Ovary (tissue), 9 donors: ENCODE data around the gene SHROOM3. TPM values are rescaled to one million over a fixed set of nuclear protein-coding genes. Genes with fewer than 3 reads are reported as not detected.

ENCODE experiments used
- DNase-seq, 5 donors: peaks; one replicate each; pipeline ENCODE4 v3.0.0-alpha.2; 2019 to 2020
- H3K27ac ChIP-seq, 2 donors: fragments of 200-600 bp; one replicate each; pipeline versions ENCODE4 v1.5.1 to v1.8.0; 2019 to 2022
- H3K27me3 ChIP-seq: fragments of 200-600 bp; one replicate; pipeline ENCODE4 v1.8.0; 2022
- H3K36me3 ChIP-seq: fragments of 200-600 bp; sonication (generic); one replicate; pipeline ENCODE4 v1.5.1; 2019
- H3K4me1 ChIP-seq: one replicate; pipeline ENCODE4 v1.8.1; 2013; ENCODE audit warnings: mild to moderate bottlenecking, moderate library complexity; ENCODE audit not compliant: insufficient read depth
- H3K4me3 ChIP-seq: fragments of 200-600 bp; sonication (generic); one replicate; pipeline ENCODE4 v1.5.1; 2017
- H3K9me3 ChIP-seq, 2 donors: fragments of 200-600 bp in 1 of 2; sonication (generic) in 1 of 2; one replicate each; pipeline versions ENCODE4 v1.5.1 to v1.8.1; 2013 to 2019; ENCODE audit warnings: mild to moderate bottlenecking in 1 of 2, moderate library complexity in 1 of 2
- EP300 ChIP-seq: sonication (generic); formaldehyde crosslinking; IDR thresholded peaks from one replicate; pipeline ENCODE4 v1.6.1; 2017; ENCODE audit warnings: antibody characterized with exemption
- POLR2A ChIP-seq: fragments of 450-650 bp; IDR thresholded peaks from one replicate; pipeline ENCODE4 v1.6.1; 2017; ENCODE audit warnings: antibody characterized with exemption, mild to moderate bottlenecking, moderate library complexity
- WGBS, 3 donors: extraction: QIAGEN DNeasy Blood & Tissue Kit in 1 of 3; methylation state at CpG; one replicate each; pipeline versions ENCODE4 v1.1.5 to v1.1.7; 2013 to 2017; 5-methylcytosine and 5-hydroxymethylcytosine counted together
- intact Hi-C, 4 donors: fragments of 100-400 bp; cut with DNase I; formaldehyde crosslinking; loops; one replicate each; pipeline versions ENCODE4 v1.11.0 to v1.15.1; 2022 to 2023
- polyA plus RNA-seq, 2 donors: library from polyadenylated mRNA; stranded (reverse); fragments of 200-250 nt in 1 of 2; fragments of 350-450 nt in 1 of 2; fragmentation: Illumina TruSeq in 1 of 2; extraction: RNeasy Lipid Tissue Mini Kit (QIAGEN cat#74804) in 1 of 2; gene quantifications; one replicate each; pipeline ENCODE4 v1.2.3, GENCODE V29; 2013 to 2014
- total RNA-seq, 7 donors: library from RNA; depleted of rRNA in 2 of 7; stranded (reverse); fragments of >200 nt in 2 of 7; fragmentation: NEBNext Ultra II Directional in 3 of 7; extraction: Animal tissue kit (Norgen Biotek cat#: 25700) in 3 of 7; gene quantifications; one replicate each; pipeline versions ENCODE4 v1.1.0 to v1.2.4, GENCODE V29; 2016 to 2023
- TF ChIP-seq, protein P1 (sequence below), 3 donors: fragments of 450-650 bp in 2 of 3; fragments of 200-600 bp in 1 of 3; IDR thresholded peaks; one replicate each; pipeline versions ENCODE4 v1.5.1 to v1.8.0; 2016 to 2022; ENCODE audit warnings: antibody characterized with exemption in 3 of 3, mild to moderate bottlenecking in 1 of 3
- donor health status: DM: no; HTN: no; CAD: no; lungs with moderate emphysema.
- donor health status: DM: no; HTN: no; CAD: no.
- donor health status: Bipolar disorder and iron deficiency.
- donor health status: DM: yes; HTN: yes; CAD: no.
- donor health status: DM: no; HTN: no; CAD: no.
- donor health status: DM: yes; HTN: yes; CAD: no.

The SHROOM3 gene
- total and polyA plus RNA-seq, 9 donors, result 0.80 to 70.1 (median 3.8) TPM

DNA sequence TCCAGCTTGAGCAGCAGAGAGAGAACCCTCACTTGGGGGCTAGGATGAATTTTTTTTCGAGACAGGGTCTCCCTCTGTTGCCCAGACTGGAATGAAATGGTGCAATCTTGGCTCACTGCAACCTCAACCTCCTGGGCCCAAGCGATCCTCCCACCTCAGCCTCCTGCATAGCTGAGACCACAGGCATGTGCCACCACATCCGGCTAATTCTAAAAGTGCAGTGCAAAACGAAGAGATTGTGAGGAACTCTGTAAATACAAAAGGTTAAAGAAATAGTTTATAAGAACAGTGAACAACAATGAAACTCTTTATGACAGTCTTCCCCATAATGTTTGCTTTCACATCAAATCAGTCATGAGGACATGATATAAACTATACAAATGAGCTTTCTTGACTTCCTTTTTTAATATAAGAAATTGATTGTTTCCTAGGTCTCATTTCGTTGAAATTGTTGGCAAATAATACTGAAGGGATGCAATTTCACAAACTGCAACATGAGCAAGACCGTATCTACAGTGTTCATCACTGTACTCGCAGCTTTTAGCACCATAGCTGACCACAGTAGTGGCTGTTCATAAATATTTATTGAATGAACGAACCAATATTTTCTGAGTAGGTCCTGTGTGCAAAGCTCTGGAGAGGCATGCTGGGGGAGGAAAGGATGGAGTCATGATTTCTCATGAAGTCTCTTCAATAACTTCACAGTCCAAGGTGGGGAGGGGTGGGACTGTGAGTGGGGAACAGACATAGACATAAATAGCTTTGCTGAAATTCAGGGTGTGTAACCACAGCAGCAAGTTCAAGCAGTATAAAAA, 116.1 kb downstream of the SHROOM3 start:
- H3K4me3 ChIP-seq, result no peak overlapping the region
- DNase-seq, result no peak
- TF ChIP-seq, protein P1, sequence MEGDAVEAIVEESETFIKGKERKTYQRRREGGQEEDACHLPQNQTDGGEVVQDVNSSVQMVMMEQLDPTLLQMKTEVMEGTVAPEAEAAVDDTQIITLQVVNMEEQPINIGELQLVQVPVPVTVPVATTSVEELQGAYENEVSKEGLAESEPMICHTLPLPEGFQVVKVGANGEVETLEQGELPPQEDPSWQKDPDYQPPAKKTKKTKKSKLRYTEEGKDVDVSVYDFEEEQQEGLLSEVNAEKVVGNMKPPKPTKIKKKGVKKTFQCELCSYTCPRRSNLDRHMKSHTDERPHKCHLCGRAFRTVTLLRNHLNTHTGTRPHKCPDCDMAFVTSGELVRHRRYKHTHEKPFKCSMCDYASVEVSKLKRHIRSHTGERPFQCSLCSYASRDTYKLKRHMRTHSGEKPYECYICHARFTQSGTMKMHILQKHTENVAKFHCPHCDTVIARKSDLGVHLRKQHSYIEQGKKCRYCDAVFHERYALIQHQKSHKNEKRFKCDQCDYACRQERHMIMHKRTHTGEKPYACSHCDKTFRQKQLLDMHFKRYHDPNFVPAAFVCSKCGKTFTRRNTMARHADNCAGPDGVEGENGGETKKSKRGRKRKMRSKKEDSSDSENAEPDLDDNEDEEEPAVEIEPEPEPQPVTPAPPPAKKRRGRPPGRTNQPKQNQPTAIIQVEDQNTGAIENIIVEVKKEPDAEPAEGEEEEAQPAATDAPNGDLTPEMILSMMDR (IDR thresholded peaks at IDR 0.05), result no peak
- TF ChIP-seq EP300, result no peak
- TF ChIP-seq POLR2A, result no peak
- no peaks in the 10 kb centered on the region for H3K36me3 ChIP-seq
- H3K27me3 ChIP-seq, result no peaks in the 10 kb centered on the region
- intact Hi-C loops, result no loop called here
- WGBS, 3 donors, result 54 to 66% (median 61%) methylated on average over 8 of the region's 8 CpGs
- no peaks in the 10 kb centered on the region for H3K4me1 ChIP-seq
- no peak overlapping the region for H3K27ac ChIP-seq
- no peaks in the 10 kb centered on the region for H3K9me3 ChIP-seq

DNA sequence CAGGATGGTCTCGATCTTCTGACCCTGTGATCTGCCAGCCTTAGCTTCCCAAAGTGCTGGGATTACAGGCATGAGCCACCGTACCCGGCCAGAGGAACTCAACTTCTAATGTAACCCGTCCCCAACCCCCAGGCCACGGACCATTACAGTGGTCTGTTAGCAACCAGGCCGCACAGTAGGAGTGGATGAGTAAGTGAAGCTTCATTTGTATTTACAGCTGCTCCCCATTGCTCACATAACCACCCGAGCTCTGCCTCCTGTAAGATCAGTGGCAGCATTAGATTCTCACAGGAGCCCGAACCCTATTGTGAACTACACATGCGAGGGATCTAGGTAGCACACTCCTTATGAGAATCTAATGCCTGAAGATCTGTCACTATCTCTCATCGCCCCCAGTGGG, 119.6 kb downstream of the SHROOM3 start:
- H3K4me3 ChIP-seq, result no peak overlapping the region
- no peaks in the 10 kb centered on the region for H3K27me3 ChIP-seq
- no peak overlapping the region for H3K27ac ChIP-seq
- TF ChIP-seq POLR2A (no peak), EP300 (no peak)
- TF ChIP-seq, protein P1 (IDR thresholded peaks at IDR 0.05), result no peak
- WGBS, 3 donors, result 96 to 98% (median 98%) methylated on average over 10 of the region's 10 CpGs
- intact Hi-C loops, result loop anchor here in 1 of 4 donors (5.0 kb wide), 1 partner anchor 143 kb away; no protein-coding TSS in a partner anchor
- H3K4me1 ChIP-seq, result no peaks in the 10 kb centered on the region
- no peaks in the 10 kb centered on the region for H3K36me3 ChIP-seq
- no peaks in the 10 kb centered on the region for H3K9me3 ChIP-seq
- no peak for DNase-seq

DNA sequence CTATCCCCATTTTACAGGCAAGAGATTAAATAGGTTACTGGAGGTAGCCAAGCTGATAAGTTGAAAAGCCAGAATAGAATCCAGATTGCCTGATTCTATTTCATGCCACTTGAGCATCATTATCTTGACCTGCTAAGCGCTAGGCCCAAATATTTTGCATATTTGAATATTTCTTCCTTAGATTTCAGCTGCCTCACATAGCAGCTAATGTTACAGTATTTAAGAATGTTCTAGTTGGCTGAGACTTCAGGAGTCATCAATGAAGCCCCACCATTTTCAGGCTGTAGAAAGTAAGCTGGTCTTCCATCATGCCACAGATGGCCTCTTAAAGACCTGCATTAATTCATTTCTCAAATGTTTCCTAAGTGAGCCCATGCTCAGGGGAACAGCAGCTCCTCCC, 121.4 kb downstream of the SHROOM3 start:
- Histone ChIP-seq H3K27ac (no peak overlapping the region), H3K4me1 (no peaks in the 10 kb centered on the region), H3K36me3 (no peaks in the 10 kb centered on the region), H3K9me3 (no peaks in the 10 kb centered on the region), H3K4me3 (no peak overlapping the region), H3K27me3 (no peaks in the 10 kb centered on the region)
- WGBS, 3 donors, result 44 to 69% (median 47%) methylated on average over 1 of the region's 1 CpG
- intact Hi-C loops, result loop anchor here in 1 of 4 donors (5.0 kb wide), 1 partner anchor 141 kb away; no protein-coding TSS in a partner anchor
- no peak for DNase-seq
- no peak for TF ChIP-seq EP300
- TF ChIP-seq POLR2A, result no peak
- TF ChIP-seq, protein P1 (IDR thresholded peaks at IDR 0.05), result no peak

DNA sequence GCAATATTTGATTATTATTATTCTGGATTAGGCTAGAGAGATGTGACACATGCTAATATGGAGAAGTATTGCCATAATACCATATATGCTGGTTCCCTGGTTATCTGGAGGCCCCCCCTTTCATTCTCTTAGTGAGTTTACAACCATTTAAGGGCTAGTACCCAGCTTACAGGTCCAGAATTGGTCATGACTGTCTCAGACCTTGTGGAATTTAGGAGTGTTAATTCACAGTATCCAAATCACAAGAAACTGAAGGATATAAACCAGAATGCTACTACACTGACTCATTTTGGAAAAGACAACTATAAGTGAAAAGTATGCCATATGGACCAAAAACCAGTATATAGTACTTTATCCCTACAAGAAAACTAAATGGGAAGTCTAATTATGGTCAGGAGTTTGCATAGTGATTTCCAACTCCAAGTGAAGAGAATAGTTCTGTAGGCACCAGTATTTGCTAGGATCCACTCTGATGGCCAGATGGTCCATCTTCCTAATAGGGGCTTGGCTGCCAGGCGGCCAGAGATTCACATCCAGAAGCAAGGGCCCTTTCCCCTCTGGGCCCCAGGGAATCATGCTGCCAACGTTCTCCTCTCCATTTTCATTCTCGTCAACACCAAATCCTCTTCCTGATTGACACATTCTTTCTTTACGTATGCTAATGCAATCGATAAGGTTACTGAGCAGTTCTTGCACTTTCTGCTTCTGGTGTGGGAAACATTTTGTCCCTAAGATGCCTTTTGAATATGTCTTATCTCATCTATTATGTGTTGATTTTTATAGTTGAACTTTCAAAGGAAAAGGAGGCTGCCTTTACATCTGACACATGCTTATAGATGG, 123.6 kb downstream of the SHROOM3 start:
- Histone ChIP-seq H3K36me3 (no peaks in the 10 kb centered on the region), H3K9me3 (no peaks in the 10 kb centered on the region), H3K4me1 (no peaks in the 10 kb centered on the region), H3K27ac (no peak overlapping the region), H3K27me3 (no peaks in the 10 kb centered on the region), H3K4me3 (no peak overlapping the region)
- TF ChIP-seq, protein P1 (IDR thresholded peaks at IDR 0.05), result no peak
- TF ChIP-seq EP300 (no peak), POLR2A (no peak)
- intact Hi-C loops, result loop anchor here in 1 of 4 donors (5.0 kb wide), 1 partner anchor 139 kb away; no protein-coding TSS in a partner anchor
- 80 to 85% (median 83%) methylated on average over 5 of the region's 5 CpGs for WGBS, 3 donors
- DNase-seq, result no peak
